Activated naive CD4-positive, alpha-beta T cell treated with anti-CD3 and anti-CD28 coated beads for 36 hours (primary cell): ENCODE data around the gene FLNC. TPM values are rescaled to one million over a fixed set of nuclear protein-coding genes. Genes with fewer than 3 reads are reported as not detected.

Source experiments
- CTCF ChIA-PET: fragments of 350-600 bp; sonication (Branson Sonifier 250); formaldehyde crosslinking; loops from one replicate; lab custom pipeline; 2021; ENCODE audit warnings: antibody characterized with exemption; lab: Charles Lee
- DNase-seq: peaks from one replicate; pipeline ENCODE4 v3.0.0-alpha.2; 2020
- H3K27ac Mint-ChIP-seq: one replicate; pipeline ENCODE4 v1.8.0; 2021; ENCODE audit warnings: mild to moderate bottlenecking, mixed read lengths
- H3K27me3 Mint-ChIP-seq: one replicate; pipeline ENCODE4 v1.8.0; 2021; ENCODE audit warnings: low read depth, mixed read lengths
- H3K36me3 Mint-ChIP-seq: one replicate; pipeline ENCODE4 v1.8.0; 2021; ENCODE audit warnings: low read depth, mixed read lengths
- H3K4me1 Mint-ChIP-seq: one replicate; pipeline ENCODE4 v1.8.0; 2021; ENCODE audit warnings: low read depth, mixed read lengths
- H3K4me3 Mint-ChIP-seq: one replicate; pipeline ENCODE4 v1.8.0; 2021; ENCODE audit warnings: mild to moderate bottlenecking, moderate library complexity, mixed read lengths
- H3K9me3 Mint-ChIP-seq: one replicate; pipeline ENCODE4 v1.8.0; 2021; ENCODE audit warnings: mixed read lengths
- intact Hi-C: fragments of 100-400 bp; cut with micrococcal nuclease; formaldehyde crosslinking; loops from one replicate; pipeline ENCODE4 v1.15.1; 2023
- total RNA-seq, 2 experiments: library from RNA; stranded (reverse); gene quantifications; one replicate each; pipeline ENCODE4 v1.2.3, GENCODE V29; 2021

Gene FLNC
- total RNA-seq, 2 experiments from 2014 or later, result 0.02 to 0.05 TPM

DNA sequence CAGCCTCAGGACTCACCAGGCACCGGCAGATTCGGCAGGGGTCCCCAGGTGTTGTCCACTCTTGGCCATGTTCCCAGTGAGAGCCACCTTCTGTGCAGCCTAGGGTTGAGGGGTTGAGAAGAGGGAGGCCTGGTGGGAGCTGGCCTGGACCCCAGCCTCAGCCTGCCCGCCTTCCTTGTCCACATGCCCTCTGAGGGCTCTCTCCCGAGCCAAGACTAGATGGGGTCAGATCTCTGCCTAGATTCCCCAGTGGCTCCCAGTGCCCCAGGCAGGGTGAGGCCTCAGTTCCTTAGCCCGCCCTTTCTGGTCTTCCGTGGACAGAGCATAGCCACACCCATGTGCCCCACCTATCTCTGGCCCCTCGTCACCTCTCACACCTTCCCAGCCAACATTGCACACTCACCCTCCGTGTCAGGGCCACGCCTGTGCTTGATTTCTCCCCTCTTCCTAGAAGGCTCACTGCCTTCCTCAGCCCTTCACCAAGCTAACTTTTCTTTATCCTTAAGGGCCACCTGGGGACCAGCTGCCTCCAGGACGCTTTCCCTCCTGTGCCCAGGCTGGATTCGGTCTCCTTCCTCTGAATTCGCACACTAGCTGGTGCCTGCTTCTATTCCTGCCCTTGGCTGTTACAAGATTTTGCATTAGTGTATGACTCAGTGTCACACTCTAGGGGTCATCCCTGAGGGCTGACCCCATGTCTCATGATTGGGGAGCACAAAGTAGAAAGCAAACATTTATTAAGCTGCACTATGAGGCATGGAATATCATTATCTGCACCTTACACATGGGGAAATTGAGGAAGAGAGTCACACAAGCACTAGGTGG lies 72.8 kb downstream of the FLNC start:
- peaks cover 6% of the 10 kb centered on the region for H3K9me3 Mint-ChIP-seq
- peaks cover 2% of the 10 kb centered on the region for H3K36me3 Mint-ChIP-seq
- no peak overlapping the region for H3K27ac Mint-ChIP-seq
- DNase-seq, result no peak
- H3K27me3 Mint-ChIP-seq, result peaks cover 10% of the 10 kb centered on the region
- H3K4me3 Mint-ChIP-seq, result no peak overlapping the region
- intact Hi-C loops, result no loop called here
- no peaks in the 10 kb centered on the region for H3K4me1 Mint-ChIP-seq
- CTCF ChIA-PET, result interaction anchor here (0.6 to 2.7 kb wide), 7 partner anchors 20 to 422 kb away, joined by 3 to 21 read pairs (median 4); no protein-coding TSS in a partner anchor

DNA sequence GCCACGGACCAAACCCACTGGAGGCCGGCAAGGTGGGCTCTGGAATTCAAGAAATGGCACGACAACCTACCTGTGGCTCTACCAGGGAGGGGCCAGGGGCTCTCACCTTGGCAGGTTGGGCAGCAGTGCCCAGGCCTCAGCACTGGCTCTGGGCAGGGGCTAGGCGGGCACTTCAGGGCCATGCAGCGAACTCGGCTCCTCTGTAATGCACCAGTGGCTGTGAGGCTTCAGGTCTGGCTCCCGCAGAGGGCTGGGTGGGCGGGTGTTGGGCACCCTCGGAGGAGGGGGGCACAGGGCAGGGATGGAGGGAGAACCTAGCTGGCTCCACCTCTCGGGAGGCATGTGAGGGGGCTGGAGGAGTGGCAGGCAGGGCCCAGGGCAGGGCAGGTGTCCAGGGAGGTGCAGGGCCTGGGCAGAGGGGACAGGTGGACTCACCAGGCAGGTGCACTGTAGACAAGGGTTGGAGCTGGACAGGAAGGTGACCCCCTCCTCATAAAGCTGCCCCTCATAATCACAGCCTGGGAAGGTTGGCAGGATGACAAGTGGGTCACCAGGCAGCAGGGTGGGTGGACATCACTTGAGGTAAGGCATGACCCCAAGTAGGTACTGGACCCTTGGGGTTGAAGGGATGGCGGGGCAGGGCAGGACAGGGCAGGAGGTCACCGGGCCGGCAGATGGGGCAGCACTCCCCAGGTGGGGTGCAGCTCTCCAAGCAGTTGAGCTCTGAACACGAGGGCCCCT lies 73.6 kb downstream of the FLNC start:
- intact Hi-C loops, result loop anchor here (1.0 to 2.0 kb wide), 4 partner anchors 60 to 367 kb away; no protein-coding TSS in a partner anchor
- CTCF ChIA-PET, result interaction anchor here (0.6 to 2.7 kb wide), 5 partner anchors 21 to 421 kb away, joined by 3 to 21 read pairs (median 4); no protein-coding TSS in a partner anchor
- Mint-ChIP-seq H3K27me3 (peaks cover 8% of the 10 kb centered on the region), H3K36me3 (no peaks in the 10 kb centered on the region), H3K4me1 (no peaks in the 10 kb centered on the region), H3K9me3 (peaks cover 2% of the 10 kb centered on the region), H3K27ac (no peak overlapping the region), H3K4me3 (no peak overlapping the region)
- DNase-seq, result no peak

DNA sequence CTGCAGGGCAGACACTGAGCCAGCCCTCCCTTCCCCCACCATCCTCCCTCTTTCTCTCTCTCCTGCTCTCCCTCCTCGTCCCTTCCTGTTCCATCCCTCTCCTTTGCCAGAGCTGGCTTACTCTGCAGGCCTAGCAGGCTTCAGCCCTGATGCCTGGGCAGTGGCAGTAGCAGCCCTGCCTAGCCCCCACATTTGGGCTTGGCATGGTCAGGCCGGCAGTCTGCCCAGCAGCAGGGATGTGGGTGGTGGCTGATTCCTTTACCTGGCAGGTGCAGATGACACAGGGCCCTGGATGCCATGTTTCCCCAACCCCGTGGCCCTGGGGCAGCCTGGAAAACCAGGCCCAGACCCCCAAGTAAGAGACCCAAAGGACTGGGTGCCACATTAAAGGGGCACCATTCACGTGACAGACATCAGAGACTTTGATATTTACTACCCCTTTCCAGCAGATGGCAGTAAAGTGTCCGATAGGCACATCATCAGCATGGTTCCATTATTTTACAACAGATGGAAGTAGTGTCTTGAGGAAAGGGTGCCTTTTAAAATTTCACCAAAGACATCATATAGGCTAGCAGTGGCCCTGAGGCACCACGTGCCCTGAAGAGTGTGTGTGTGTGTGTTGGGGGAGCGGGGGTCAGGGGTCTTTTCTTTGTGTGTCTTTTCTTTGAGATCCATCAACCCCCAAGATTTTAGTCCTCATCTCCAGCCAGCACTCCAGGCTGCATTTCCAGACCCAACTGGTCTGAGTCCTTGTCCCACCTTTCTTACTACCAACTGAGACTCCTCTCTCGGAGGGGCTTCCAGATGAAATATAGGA lies 74.4 kb downstream of the FLNC start:
- Mint-ChIP-seq H3K4me3 (no peak overlapping the region), H3K27ac (no peak overlapping the region), H3K4me1 (no peaks in the 10 kb centered on the region), H3K9me3 (no peaks in the 10 kb centered on the region), H3K27me3 (peaks cover 15% of the 10 kb centered on the region), H3K36me3 (no peaks in the 10 kb centered on the region)
- intact Hi-C loops, result loop anchor here (1.0 to 2.0 kb wide), 4 partner anchors 59 to 366 kb away; no protein-coding TSS in a partner anchor
- DNase-seq, result peak; percentile 42
- CTCF ChIA-PET, result interaction anchor here (1.4 to 2.7 kb wide), 3 partner anchors 21 to 187 kb away, joined by 4 to 21 read pairs (median 6); no protein-coding TSS in a partner anchor

DNA sequence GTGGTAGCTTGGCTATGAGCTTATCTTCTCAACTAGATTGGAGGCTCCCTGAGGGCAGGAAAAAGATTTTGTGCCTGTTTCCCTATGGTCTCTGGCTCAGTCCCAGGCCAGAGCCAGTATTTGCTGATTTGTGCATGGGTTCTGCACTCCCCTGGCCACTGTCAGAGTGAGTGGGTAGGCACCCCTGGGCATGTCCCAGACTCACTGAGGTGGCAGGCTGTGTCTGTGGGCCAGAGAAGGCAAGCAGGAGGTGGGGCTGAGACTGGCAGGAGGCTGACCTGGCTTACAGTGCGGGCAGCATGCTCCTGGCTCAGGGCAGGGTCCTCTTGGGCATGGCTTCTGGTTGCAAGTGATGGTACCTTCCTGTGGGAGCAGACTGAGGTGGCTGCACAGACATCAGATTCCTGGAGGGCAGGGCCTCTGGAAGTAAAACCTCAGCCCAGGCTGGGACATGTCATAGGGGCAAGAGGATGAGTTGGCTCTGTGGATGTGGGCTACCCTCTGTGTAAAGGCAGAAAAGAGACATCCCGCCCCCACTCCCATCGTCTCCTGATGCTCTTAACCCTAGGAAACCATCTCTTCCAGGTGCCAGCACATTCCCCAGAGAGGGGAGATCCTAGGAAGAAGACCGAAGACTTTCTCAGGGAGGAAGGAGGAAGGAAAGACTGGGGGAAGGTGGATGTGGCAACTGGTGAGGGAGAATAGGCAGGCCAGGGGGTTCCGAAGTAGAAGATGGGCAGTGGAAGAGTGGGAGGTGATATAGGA lies 76.0 kb downstream of the FLNC start:
- no peaks in the 10 kb centered on the region for H3K4me1 Mint-ChIP-seq
- H3K27me3 Mint-ChIP-seq, result peaks cover 26% of the 10 kb centered on the region
- no peaks in the 10 kb centered on the region for H3K36me3 Mint-ChIP-seq
- no peak overlapping the region for H3K4me3 Mint-ChIP-seq
- H3K27ac Mint-ChIP-seq, result no peak overlapping the region
- CTCF ChIA-PET, result interaction anchor here (0.7 kb wide), 1 partner anchor 104 kb away, joined by 3 read pairs; no protein-coding TSS in a partner anchor
- no peaks in the 10 kb centered on the region for H3K9me3 Mint-ChIP-seq
- DNase-seq, result no peak
- intact Hi-C loops, result no loop called here

DNA sequence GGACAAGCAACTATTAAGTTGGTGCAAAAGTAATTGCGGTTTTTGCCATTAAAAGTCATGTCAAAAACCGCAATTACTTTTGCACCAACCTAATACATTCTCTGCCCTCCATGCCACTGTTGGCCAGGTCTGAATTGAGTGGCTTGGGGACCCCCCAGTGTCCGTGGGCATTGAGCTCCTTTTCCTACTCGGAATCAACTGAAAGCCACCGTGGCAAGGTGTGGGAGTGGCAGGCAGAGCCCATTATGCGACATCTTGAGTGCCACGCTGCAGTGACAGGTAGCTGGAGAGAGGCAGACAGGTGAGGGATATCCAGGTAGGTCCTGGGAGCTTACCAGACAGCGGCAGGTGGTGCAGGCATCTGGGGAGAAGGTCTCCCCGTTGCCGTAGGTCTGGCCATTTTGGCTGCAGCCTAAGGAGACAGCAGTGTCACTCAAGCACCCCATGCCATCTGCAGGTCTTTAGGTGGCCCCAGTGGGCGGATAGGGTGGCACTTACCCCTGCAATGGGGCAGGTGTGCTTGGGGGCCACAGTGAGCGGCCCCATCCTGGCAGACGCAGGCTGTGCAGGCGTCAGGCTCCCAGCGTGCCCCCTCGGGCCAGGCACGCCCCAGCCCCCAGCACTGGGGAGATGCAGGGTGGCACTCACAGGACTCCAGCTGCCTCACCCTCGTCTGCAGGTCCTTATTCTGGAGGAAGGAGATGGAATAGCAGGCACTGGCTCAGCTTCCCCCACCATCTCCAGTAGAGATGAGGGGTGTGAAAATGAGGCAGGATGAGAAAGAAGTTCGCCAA lies 76.8 kb downstream of the FLNC start:
- CTCF ChIA-PET, result interaction anchor here (0.6 to 1.0 kb wide), 3 partner anchors 103 to 377 kb away, joined by 3 read pairs; no protein-coding TSS in a partner anchor
- H3K27me3 Mint-ChIP-seq, result peaks cover 32% of the 10 kb centered on the region
- DNase-seq, result no peak
- H3K9me3 Mint-ChIP-seq, result no peaks in the 10 kb centered on the region
- no peak overlapping the region for H3K4me3 Mint-ChIP-seq
- H3K4me1 Mint-ChIP-seq, result no peaks in the 10 kb centered on the region
- H3K36me3 Mint-ChIP-seq, result no peaks in the 10 kb centered on the region
- H3K27ac Mint-ChIP-seq, result no peak overlapping the region
- intact Hi-C loops, result no loop called here

Other genes with a start within 250 kb of the FLNC start
- gene GARIN1A, start 158.1 kb upstream of the FLNC start, total RNA-seq, result not detected
- 10 to 100 TPM; 33.0 to 35.4 TPM for gene CALU, start 91.0 kb upstream of the FLNC start, total RNA-seq
- not detected for gene OPN1SW, start 54.6 kb upstream of the FLNC start, total RNA-seq
- gene CCDC136, start 38.4 kb upstream of the FLNC start, total RNA-seq, result 1 to 10 TPM; 4.2 to 5.9 TPM
- gene ATP6V1F, start 32.5 kb downstream of the FLNC start, total RNA-seq, result 100 to 1,000 TPM; 129 to 142 TPM
- not detected for gene KCP, start 80.3 kb downstream of the FLNC start, total RNA-seq
- 1 to 10 TPM; 1.4 to 1.9 TPM for gene IRF5, start 107.5 kb downstream of the FLNC start, total RNA-seq
- 10 to 100 TPM; 65.7 to 66.4 TPM for gene TNPO3, start 224.7 kb downstream of the FLNC start, total RNA-seq